Tibial nerve (tissue), 4 donors: Measurements from ENCODE around the gene PIP5K1C. TPM values are rescaled to one million over a fixed set of nuclear protein-coding genes. Genes with fewer than 3 reads are reported as not detected.

ENCODE experiments used
- DNase-seq, 2 donors: peaks; one replicate each; pipeline ENCODE4 v3.0.0-alpha.2; 2019; ENCODE audit warnings: low spot score in 2 of 2
- H3K27ac ChIP-seq, 4 donors: fragments of 200-600 bp; sonication (generic) in 3 of 4; one replicate each; pipeline ENCODE4 v1.5.1; 2017 to 2019; ENCODE audit warnings: mild to moderate bottlenecking in 1 of 4
- H3K27me3 ChIP-seq, 2 donors: fragments of 200-600 bp; sonication (generic) in 1 of 2; one replicate each; pipeline versions ENCODE4 v1.5.1 to v1.6.0; 2017 to 2019
- H3K36me3 ChIP-seq, 3 donors: fragments of 200-600 bp; sonication (generic); one replicate each; pipeline ENCODE4 v1.5.1; 2018 to 2019
- H3K4me1 ChIP-seq, 4 donors: fragments of 200-600 bp; sonication (generic) in 3 of 4; one replicate each; pipeline ENCODE4 v1.5.1; 2017 to 2019
- H3K4me3 ChIP-seq, 4 donors: fragments of 200-600 bp; sonication (generic) in 3 of 4; one replicate each; pipeline ENCODE4 v1.5.1; 2017 to 2019; ENCODE audit warnings: mild to moderate bottlenecking in 1 of 4, moderate library complexity in 1 of 4
- H3K9me3 ChIP-seq, 4 donors: fragments of 200-600 bp; sonication (generic) in 3 of 4; one replicate each; pipeline ENCODE4 v1.5.1; 2017 to 2019
- EP300 ChIP-seq, 2 donors: sonication (generic); formaldehyde crosslinking; IDR thresholded peaks; one replicate each; pipeline ENCODE4 v1.6.1; 2017; ENCODE audit warnings: antibody characterized with exemption in 2 of 2, mild to moderate bottlenecking in 1 of 2
- POLR2A ChIP-seq, 2 donors: fragments of 450-650 bp; IDR thresholded peaks; one replicate each; pipeline ENCODE4 v1.6.1; 2017; ENCODE audit warnings: antibody characterized with exemption in 2 of 2, mild to moderate bottlenecking in 2 of 2, moderate library complexity in 2 of 2
- WGBS, 2 donors: methylation state at CpG; one replicate each; pipeline ENCODE4 v1.1.5; 2018; 5-methylcytosine and 5-hydroxymethylcytosine counted together
- total RNA-seq, 4 donors: library from RNA; depleted of rRNA; stranded (reverse); fragments of >200 nt; gene quantifications; one replicate each; pipeline ENCODE4 v1.1.0, GENCODE V29; 2016
- TF ChIP-seq, protein P1 (sequence below), 5 experiments: fragments of 200-600 bp in 3 of 5; fragments of 450-650 bp in 2 of 5; sonication (generic) in 3 of 5; IDR thresholded peaks; one replicate each; pipeline ENCODE4 v1.5.1; 2016 to 2019; ENCODE audit warnings: antibody characterized with exemption in 5 of 5, mild to moderate bottlenecking in 3 of 5, moderate library complexity in 2 of 5

Gene PIP5K1C
- total RNA-seq, 4 donors from 2014 or later = 23.0 to 37.2 (median 24.9) TPM

DNA sequence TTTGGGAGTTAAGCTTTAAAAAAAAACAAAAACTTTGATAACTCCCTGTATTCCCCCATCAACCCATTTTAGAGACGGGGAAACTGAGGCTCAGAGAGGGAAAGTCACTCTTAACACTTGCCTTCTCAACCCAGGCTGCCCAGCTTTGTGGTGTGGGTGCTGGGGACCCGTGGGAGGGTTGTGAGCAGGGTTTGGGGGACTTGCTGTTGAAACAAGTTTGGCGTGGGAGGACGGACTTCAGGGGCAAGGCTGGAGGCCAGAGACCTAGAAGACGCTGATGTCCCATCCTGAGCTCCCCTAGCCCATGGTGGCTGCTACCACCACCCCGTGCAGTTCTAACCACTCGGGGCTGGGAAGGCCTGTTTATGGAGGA lies 72.9 kb downstream of the PIP5K1C start:
- Histone ChIP-seq H3K27me3 (no peaks in the 10 kb centered on the region), H3K4me1 (peaks cover 0 to 32% (median 16%) of the 10 kb centered on the region in 4 donors), H3K36me3 (peaks cover 0 to 43% (median 0%) of the 10 kb centered on the region in 3 donors), H3K4me3 (peak overlapping the region in 1 of 4 donors; percentile 70), H3K9me3 (no peaks in the 10 kb centered on the region), H3K27ac (peak overlapping the region in 3 of 4 donors; percentile 57 to 94 (median 90))
- WGBS, 2 donors = 59 to 61% methylated on average over 7 of the region's 7 CpGs
- TF ChIP-seq POLR2A (IDR thresholded peaks at IDR 0.05) = no peak
- TF ChIP-seq, protein P1, sequence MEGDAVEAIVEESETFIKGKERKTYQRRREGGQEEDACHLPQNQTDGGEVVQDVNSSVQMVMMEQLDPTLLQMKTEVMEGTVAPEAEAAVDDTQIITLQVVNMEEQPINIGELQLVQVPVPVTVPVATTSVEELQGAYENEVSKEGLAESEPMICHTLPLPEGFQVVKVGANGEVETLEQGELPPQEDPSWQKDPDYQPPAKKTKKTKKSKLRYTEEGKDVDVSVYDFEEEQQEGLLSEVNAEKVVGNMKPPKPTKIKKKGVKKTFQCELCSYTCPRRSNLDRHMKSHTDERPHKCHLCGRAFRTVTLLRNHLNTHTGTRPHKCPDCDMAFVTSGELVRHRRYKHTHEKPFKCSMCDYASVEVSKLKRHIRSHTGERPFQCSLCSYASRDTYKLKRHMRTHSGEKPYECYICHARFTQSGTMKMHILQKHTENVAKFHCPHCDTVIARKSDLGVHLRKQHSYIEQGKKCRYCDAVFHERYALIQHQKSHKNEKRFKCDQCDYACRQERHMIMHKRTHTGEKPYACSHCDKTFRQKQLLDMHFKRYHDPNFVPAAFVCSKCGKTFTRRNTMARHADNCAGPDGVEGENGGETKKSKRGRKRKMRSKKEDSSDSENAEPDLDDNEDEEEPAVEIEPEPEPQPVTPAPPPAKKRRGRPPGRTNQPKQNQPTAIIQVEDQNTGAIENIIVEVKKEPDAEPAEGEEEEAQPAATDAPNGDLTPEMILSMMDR (IDR thresholded peaks at IDR 0.05) = no peak
- no peak for TF ChIP-seq EP300 (IDR thresholded peaks at IDR 0.05)
- peak in 1 of 2 donors; percentile 13 for DNase-seq

DNA sequence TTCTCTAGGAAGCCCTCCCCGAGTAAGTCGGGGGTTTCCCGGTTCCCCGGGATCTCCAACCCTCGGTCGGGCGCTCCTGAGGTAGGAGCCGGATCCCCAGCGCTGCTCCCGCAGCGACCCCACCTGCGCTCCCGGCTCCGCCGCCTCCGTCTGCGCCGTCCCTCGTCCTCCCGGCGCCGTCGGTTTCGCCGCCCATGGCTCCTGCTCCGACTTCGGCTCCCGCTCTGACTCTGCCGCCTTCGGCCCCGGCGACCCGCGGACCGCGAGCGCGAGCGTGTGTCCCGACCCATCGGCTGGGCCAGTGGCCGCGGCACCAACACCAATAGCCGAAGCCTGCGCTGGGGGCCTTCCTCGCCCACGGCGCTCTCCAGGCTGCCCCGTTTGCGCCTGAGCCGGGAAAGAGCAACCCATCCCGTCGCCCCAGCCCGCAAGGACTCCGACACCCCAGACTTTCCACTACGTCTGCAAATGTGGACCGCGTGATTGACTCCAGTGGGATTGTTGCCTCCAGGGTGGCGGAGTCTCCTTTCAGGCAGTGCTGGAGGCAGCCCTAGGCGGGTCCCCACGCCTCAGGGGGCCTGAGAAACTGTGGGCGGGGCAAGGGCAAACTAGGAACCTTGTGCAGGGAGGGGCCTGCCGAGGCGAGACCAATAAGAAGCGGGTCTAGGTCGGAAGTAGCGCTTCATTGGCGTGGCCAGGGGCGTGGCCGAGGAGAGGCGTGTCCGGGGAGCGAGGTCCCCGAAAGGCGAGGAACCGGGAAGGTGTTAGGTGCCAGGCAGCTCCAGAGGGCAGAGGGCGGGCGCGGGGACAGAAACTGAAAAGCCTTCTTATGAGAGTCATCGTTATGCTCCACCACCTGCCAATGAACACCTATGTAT lies 73.6 kb downstream of the PIP5K1C start, which contains the start of gene CACTIN:
Gene CACTIN, minus strand, starts transcription at position 318 of the 878 bp plus-strand sequence. Its CDS starts 28 bp downstream, at position 290.
- 0 to 1% methylated on average over 37 to 40 of the region's 80 CpGs for whole genome bisulfite sequencing, 2 donors
- no peaks in the 10 kb centered on the region for H3K9me3 ChIP-seq
- peak within 1 kb of the TSS; percentile 70 to 97 (median 90) for H3K4me3 ChIP-seq
- TF ChIP-seq POLR2A (IDR thresholded peaks at IDR 0.05) (peak; percentile 60 to 82), EP300 (IDR thresholded peaks at IDR 0.05) (peak; percentile 95 to 98)
- TF ChIP-seq, protein P1 (IDR thresholded peaks at IDR 0.05) = peak in 2 of 5 experiments; percentile 42 to 65
- DNase-seq = peak; percentile 97
- no peaks in the 10 kb centered on the region for H3K27me3 ChIP-seq
- H3K4me1 ChIP-seq = peaks cover 0 to 32% (median 16%) of the 10 kb centered on the region in 4 donors
- H3K36me3 ChIP-seq = peaks cover 0 to 43% (median 0%) of the 10 kb centered on the region in 3 donors
- peak within 1 kb of the TSS; percentile 90 to 94 (median 92) for H3K27ac ChIP-seq

DNA sequence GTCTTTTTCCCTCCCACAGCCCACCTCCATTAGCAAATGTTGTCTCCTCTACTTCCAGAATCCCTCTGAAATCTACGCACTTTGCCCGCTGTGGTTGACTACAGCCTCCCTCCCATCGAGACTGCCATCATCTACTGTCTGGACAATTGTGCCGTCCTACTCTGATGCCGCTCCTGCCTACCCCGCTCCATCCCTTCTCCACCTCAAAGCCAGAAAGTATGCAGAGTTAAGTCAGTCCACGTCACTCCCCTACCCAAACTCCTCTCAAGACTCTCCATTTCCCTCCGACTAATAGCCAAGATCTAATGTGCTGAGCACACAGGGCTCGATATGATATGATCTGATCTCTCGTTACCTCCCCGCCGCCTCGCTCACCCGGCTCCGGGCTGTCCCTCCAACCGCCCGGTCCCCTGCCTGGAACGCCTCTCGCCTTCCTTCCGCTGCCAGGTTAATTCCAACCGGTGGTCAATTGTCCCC lies 74.2 kb downstream of the PIP5K1C start:
- peaks cover 0 to 33% (median 16%) of the 10 kb centered on the region in 4 donors for H3K4me1 ChIP-seq
- no peak for DNase-seq
- H3K36me3 ChIP-seq = peaks cover 0 to 43% (median 0%) of the 10 kb centered on the region in 3 donors
- no peak for TF ChIP-seq POLR2A (IDR thresholded peaks at IDR 0.05)
- TF ChIP-seq, protein P1 (IDR thresholded peaks at IDR 0.05) = no peak
- TF ChIP-seq EP300 (IDR thresholded peaks at IDR 0.05) = no peak
- peak overlapping the region; percentile 70 to 97 (median 90) for H3K4me3 ChIP-seq
- H3K27me3 ChIP-seq = no peaks in the 10 kb centered on the region
- H3K9me3 ChIP-seq = no peaks in the 10 kb centered on the region
- peak overlapping the region in 3 of 4 donors; percentile 90 to 94 (median 93) for H3K27ac ChIP-seq
- 0 to 2% methylated on average over 21 of the region's 21 CpGs for WGBS, 2 donors

DNA sequence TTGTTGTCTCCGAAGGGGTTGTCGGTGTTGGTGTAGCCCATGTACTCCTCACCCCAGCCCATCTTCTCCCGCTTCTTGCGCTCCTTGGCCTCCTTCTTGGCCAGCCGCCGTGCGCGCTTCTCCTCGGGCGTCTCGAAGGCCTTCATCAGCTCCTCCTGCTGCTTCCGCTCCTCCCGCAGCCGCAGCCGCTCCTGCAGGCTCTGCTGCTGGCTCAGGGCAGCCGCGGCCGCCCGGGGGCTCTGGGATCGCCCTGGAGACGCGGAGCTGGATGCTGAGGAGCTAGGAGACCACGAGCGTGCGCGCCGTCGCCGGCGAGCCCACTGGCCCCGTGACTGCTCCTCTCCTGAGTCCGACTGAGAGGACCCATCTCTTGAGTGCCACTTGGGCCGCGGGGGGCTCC lies 76.6 kb downstream of the PIP5K1C start:
- WGBS, 2 donors = 88 to 89% methylated on average over 22 to 23 of the region's 34 CpGs
- Histone ChIP-seq H3K9me3 (no peaks in the 10 kb centered on the region), H3K36me3 (peaks cover 0 to 55% (median 0%) of the 10 kb centered on the region in 3 donors), H3K4me1 (peaks cover 0 to 45% (median 16%) of the 10 kb centered on the region in 4 donors), H3K27ac (no peak overlapping the region), H3K4me3 (no peak overlapping the region), H3K27me3 (no peaks in the 10 kb centered on the region)
- TF ChIP-seq POLR2A (IDR thresholded peaks at IDR 0.05) (no peak), EP300 (IDR thresholded peaks at IDR 0.05) (no peak)
- TF ChIP-seq, protein P1 (IDR thresholded peaks at IDR 0.05) = no peak
- DNase-seq = no peak

DNA sequence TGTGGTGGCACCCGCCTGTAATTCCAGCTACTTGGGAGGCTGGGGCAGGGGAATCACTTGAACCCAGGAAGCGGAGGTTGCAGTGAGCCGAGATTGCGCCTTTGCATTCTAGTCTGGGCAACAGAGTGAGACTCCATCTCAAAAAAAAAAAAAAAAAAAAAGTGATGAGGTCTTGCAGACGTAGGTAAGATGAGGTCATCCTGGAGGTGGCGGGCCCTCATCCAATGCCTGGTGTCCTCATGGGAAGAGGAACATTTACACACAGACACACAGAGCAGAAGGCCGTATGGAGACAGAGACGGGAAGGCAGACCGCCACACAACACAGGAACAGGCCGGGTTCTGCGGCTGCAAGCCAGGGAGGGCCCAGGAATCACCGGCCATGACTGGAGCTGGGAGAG lies 78.0 kb downstream of the PIP5K1C start:
- TF ChIP-seq, protein P1 (IDR thresholded peaks at IDR 0.05) = no peak
- no peak for TF ChIP-seq EP300 (IDR thresholded peaks at IDR 0.05)
- TF ChIP-seq POLR2A (IDR thresholded peaks at IDR 0.05) = no peak
- WGBS, 2 donors = 89 to 92% methylated on average over 12 of the region's 12 CpGs
- Histone ChIP-seq H3K27me3 (no peaks in the 10 kb centered on the region), H3K4me1 (peaks cover 0 to 53% (median 20%) of the 10 kb centered on the region in 4 donors), H3K27ac (no peak overlapping the region), H3K9me3 (no peaks in the 10 kb centered on the region), H3K4me3 (no peak overlapping the region), H3K36me3 (peaks cover 0 to 60% (median 0%) of the 10 kb centered on the region in 3 donors)
- DNase-seq = no peak
